Motor neuron (in vitro differentiated cells): ENCODE results near the gene KANSL1L. TPM values are rescaled to one million over a fixed set of nuclear protein-coding genes. Genes with fewer than 3 reads are reported as not detected.

ENCODE experiments used
- ATAC-seq, 8 experiments: fragments of 200-7000 bp; cut with Tn5 transposase; replicated peaks in 6 of 8; 2 replicates each; pipeline ENCODE4 v1.8.0; 2021; ENCODE audit warnings: mild to moderate bottlenecking in 8 of 8, moderate library complexity in 8 of 8
- H3K27ac ChIP-seq, 2 donors: fragments of 250-450 bp; sonication (Bioruptor Pico); 2 replicates each; pipeline ENCODE4 v1.9.0; 2021; ENCODE audit warnings: antibody characterized with exemption in 2 of 2, mild to moderate bottlenecking in 2 of 2, moderate library complexity in 1 of 2
- H3K4me1 ChIP-seq, 2 donors: fragments of 250-450 bp; sonication (Bioruptor Pico); replicated peaks in 1 of 2; 2 replicates each; pipeline ENCODE4 v1.6.1; 2021; ENCODE audit warnings: antibody characterized with exemption in 2 of 2, mild to moderate bottlenecking in 2 of 2, moderate library complexity in 1 of 2
- H3K4me3 ChIP-seq, 5 donors: fragments of 250-450 bp; sonication (Bioruptor Pico); 2 replicates each; pipeline ENCODE4 v1.9.0; 2021; ENCODE audit warnings: antibody characterized with exemption in 5 of 5, mild to moderate bottlenecking in 5 of 5, moderate library complexity in 4 of 5
- whole genome bisulfite sequencing, 10 experiments: fragments of 450-650 bp; shearing (Covaris generic); methylation state at CpG; one replicate each; pipeline ENCODE4 v1.0.0; 2022; 5-methylcytosine and 5-hydroxymethylcytosine counted together
- in situ Hi-C, 9 experiments: fragments of 400-800 bp; cut with MboI; loops; one replicate each; pipeline ENCODE4 v1.15.0; 2021; ENCODE audit warnings: low sequenced_read_pairs in 9 of 9, low pct_unique_long_range_greater_than_20kb in 2 of 9; ENCODE audit not compliant: unreplicated experiment in 9 of 9
- total RNA-seq, 8 experiments: library from RNA; unstranded; fragments of 300-600 nt; gene quantifications; 2 replicates each; pipeline versions ENCODE4 v1.2.3 to v1.2.4, GENCODE V29; 2022

KANSL1L gene
- total RNA-seq, 8 experiments from 2014 or later: 8.0 to 38.9 (median 16.6) TPM

GRCh38 chr2:210002158-210003157 lies 168.8 kb downstream of the KANSL1L start, which contains the start of gene RPE:
RPE (plus strand) TSS chr2:210002638; CDS start chr2:210002662, 24 bp downstream.
- H3K27ac ChIP-seq: peak within 1 kb of the TSS; percentile 67 to 82

GRCh38 chr2:210000464-210001324 lies 170.5 kb downstream of the KANSL1L start:
- no peak for ATAC-seq
- WGBS, 10 experiments: 88 to 100% (median 93%) methylated on average over 1 to 10 of the region's 32 CpGs; no CpG with 5 or more reads in 7 of the 10 experiments
- H3K4me1 ChIP-seq: peaks cover 13 to 25% of the 10 kb centered on the region in 2 donors
- in situ Hi-C loops: no loop called here
- no peak overlapping the region for H3K4me3 ChIP-seq
- no peak overlapping the region for H3K27ac ChIP-seq

More at GRCh38 chr2:210002158-210003157, 168.8 kb downstream of the KANSL1L start, which contains the start of gene RPE:
- 0 to 17% (median 2%) methylated on average over 2 to 25 of the region's 58 CpGs; no CpG with 5 or more reads in 1 of the 10 experiments for WGBS, 10 experiments
- in situ Hi-C loops: no loop called here
- ATAC-seq: peak; percentile 99 to 100 (median 100)
- peak within 1 kb of the TSS; percentile 63 to 91 (median 77) for H3K4me3 ChIP-seq
- peaks cover 13 to 25% of the 10 kb centered on the region in 2 donors for H3K4me1 ChIP-seq

GRCh38 chr2:209998596-209998995 lies 172.6 kb downstream of the KANSL1L start:
- Histone ChIP-seq H3K4me1 (peaks cover 9 to 11% of the 10 kb centered on the region in 2 donors), H3K27ac (no peak overlapping the region), H3K4me3 (no peak overlapping the region)
- ATAC-seq: no peak
- 0 to 80% (median 40%) methylated on average over 1 of the region's 1 CpG; no CpG with 5 or more reads in 3 of the 10 experiments for WGBS, 10 experiments
- in situ Hi-C loops: loop anchor here in 2 of 9 experiments (25.0 kb wide), 1 partner anchor 189 kb away; no protein-coding TSS in a partner anchor

- Histone ChIP-seq H3K27ac (no peak overlapping the region), H3K4me1 (no peaks in the 10 kb centered on the region), H3K4me3 (no peak overlapping the region)
- no peak for ATAC-seq
- in situ Hi-C loops: loop anchor here in 2 of 9 experiments (25.0 kb wide), 1 partner anchor 193 kb away; no protein-coding TSS in a partner anchor
- 0 to 100% (median 87%) methylated on average over 1 to 5 of the region's 9 CpGs for WGBS, 10 experiments
Observed at GRCh38 chr2:209993968-209994367, 177.2 kb downstream of the KANSL1L start.

- ATAC-seq: no peak
- Histone ChIP-seq H3K4me1 (no peaks in the 10 kb centered on the region), H3K4me3 (no peak overlapping the region), H3K27ac (no peak overlapping the region)
- in situ Hi-C loops: loop anchor here in 2 of 9 experiments (25.0 kb wide), 1 partner anchor 196 kb away; no protein-coding TSS in a partner anchor
- 0 to 83% (median 56%) methylated on average over 1 to 2 of the region's 2 CpGs for WGBS, 10 experiments
Observed at GRCh38 chr2:209990838-209991237, 180.4 kb downstream of the KANSL1L start.

GRCh38 chr2:209988010-209988409 lies 183.2 kb downstream of the KANSL1L start:
- H3K27ac ChIP-seq: no peak overlapping the region
- no peaks in the 10 kb centered on the region for H3K4me1 ChIP-seq
- no peak overlapping the region for H3K4me3 ChIP-seq
- 33 to 98% (median 67%) methylated on average over 1 to 4 of the region's 4 CpGs; no CpG with 5 or more reads in 2 of the 10 experiments for WGBS, 10 experiments
- in situ Hi-C loops: loop anchor here in 2 of 9 experiments (25.0 kb wide), 1 partner anchor 199 kb away; no protein-coding TSS in a partner anchor
- ATAC-seq: no peak

GRCh38 chr2:209986415-209986814 lies 184.8 kb downstream of the KANSL1L start:
- in situ Hi-C loops: loop anchor here in 2 of 9 experiments (25.0 kb wide), 1 partner anchor 201 kb away; no protein-coding TSS in a partner anchor
- Histone ChIP-seq H3K4me1 (no peaks in the 10 kb centered on the region), H3K4me3 (no peak overlapping the region), H3K27ac (no peak overlapping the region)
- 94 to 100% (median 100%) methylated on average over 1 to 2 of the region's 2 CpGs; no CpG with 5 or more reads in 7 of the 10 experiments for WGBS, 10 experiments
- no peak for ATAC-seq

GRCh38 chr2:209985874-209986273 lies 185.3 kb downstream of the KANSL1L start:
- in situ Hi-C loops: loop anchor here in 2 of 9 experiments (25.0 kb wide), 1 partner anchor 201 kb away; no protein-coding TSS in a partner anchor
- 47 to 100% (median 75%) methylated on average over 1 to 3 of the region's 3 CpGs; no CpG with 5 or more reads in 1 of the 10 experiments for WGBS, 10 experiments
- no peak overlapping the region for H3K27ac ChIP-seq
- H3K4me3 ChIP-seq: no peak overlapping the region
- no peaks in the 10 kb centered on the region for H3K4me1 ChIP-seq
- no peak for ATAC-seq

- H3K4me1 ChIP-seq: no peaks in the 10 kb centered on the region
- H3K27ac ChIP-seq: no peak overlapping the region
- ATAC-seq: no peak
- no peak overlapping the region for H3K4me3 ChIP-seq
- in situ Hi-C loops: loop anchor here in 2 of 9 experiments (25.0 kb wide), 1 partner anchor 203 kb away; no protein-coding TSS in a partner anchor
- 15 to 100% (median 82%) methylated on average over 1 to 2 of the region's 2 CpGs; no CpG with 5 or more reads in 1 of the 10 experiments for WGBS, 10 experiments
Observed at GRCh38 chr2:209984291-209984690, 186.9 kb downstream of the KANSL1L start.

- no peak for ATAC-seq
- Histone ChIP-seq H3K4me3 (no peak overlapping the region), H3K27ac (no peak overlapping the region), H3K4me1 (no peaks in the 10 kb centered on the region)
- WGBS, 10 experiments: 51 to 100% (median 94%) methylated on average over 2 of the region's 2 CpGs; no CpG with 5 or more reads in 1 of the 10 experiments
- in situ Hi-C loops: loop anchor here in 4 of 9 experiments (10.0 to 25.0 kb wide), 3 partner anchors 210 to 227 kb away; no protein-coding TSS in a partner anchor
Observed at GRCh38 chr2:209977386-209978239, 193.6 kb downstream of the KANSL1L start.

- no peaks in the 10 kb centered on the region for H3K4me1 ChIP-seq
- no peak for ATAC-seq
- WGBS, 10 experiments: 7 to 96% (median 86%) methylated on average over 1 to 9 of the region's 9 CpGs; no CpG with 5 or more reads in 2 of the 10 experiments
- in situ Hi-C loops: loop anchor here in 4 of 9 experiments (10.0 to 25.0 kb wide), 3 partner anchors 210 to 228 kb away; no protein-coding TSS in a partner anchor
- H3K27ac ChIP-seq: no peak overlapping the region
- H3K4me3 ChIP-seq: no peak overlapping the region
Observed at GRCh38 chr2:209976698-209977385, 194.4 kb downstream of the KANSL1L start.
